NCI-H2227 (cell line): ENCODE measurements around the gene CARNS1.
"Not testable (repeated sequence)": the region's sequence is repeated elsewhere in the genome, so short reads cannot be mapped to it uniquely, and the experiment has no call there.

Experiments used
- DNase-seq: peaks from one replicate; lab custom pipeline; 2025; ENCODE audit not compliant: unreplicated experiment; lab: John Stamatoyannopoulos, UW

The CARNS1 gene

GRCh38 chr11:67396587-67397389, 18.7 kb upstream of the CARNS1 start:
- no peak for DNase-seq

GRCh38 chr11:67397536-67397935, 17.9 kb upstream of the CARNS1 start:
- no peak for DNase-seq

- no peak for DNase-seq
These were observed 17.4 kb upstream of the CARNS1 start for GRCh38 chr11:67397986-67398660.

- no peak for DNase-seq
These were observed 16.6 kb upstream of the CARNS1 start for GRCh38 chr11:67398661-67399563.

- DNase-seq: peak; percentile 49
These were observed 15.1 kb upstream of the CARNS1 start for GRCh38 chr11:67400251-67400941.

GRCh38 chr11:67400942-67401494, 14.5 kb upstream of the CARNS1 start:
- DNase-seq: no peak

GRCh38 chr11:67401495-67402191, 13.8 kb upstream of the CARNS1 start, which contains the start of gene PPP1CA:
Gene PPP1CA (minus strand): TSS chr11:67401858. CDS start chr11:67401782, 76 bp downstream.
- peak; percentile 92 for DNase-seq

GRCh38 chr11:67402192-67402839, 13.2 kb upstream of the CARNS1 start:
- DNase-seq: peak; percentile 66

- not testable (repeated sequence) for DNase-seq
These were observed 12.4 kb upstream of the CARNS1 start for GRCh38 chr11:67403085-67403484.

- no peak for DNase-seq
These were observed 10.8 kb upstream of the CARNS1 start for GRCh38 chr11:67404515-67405195.

- no peak for DNase-seq
These were observed 10.3 kb upstream of the CARNS1 start for GRCh38 chr11:67405196-67405567.

GRCh38 chr11:67405688-67406339, 9.7 kb upstream of the CARNS1 start:
- DNase-seq: no peak

GRCh38 chr11:67406420-67406968, 9.0 kb upstream of the CARNS1 start:
- no peak for DNase-seq

- no peak for DNase-seq
These were observed 8.3 kb upstream of the CARNS1 start for GRCh38 chr11:67406969-67407687.

GRCh38 chr11:67407688-67408163, 7.8 kb upstream of the CARNS1 start:
- no peak for DNase-seq

- no peak for DNase-seq
These were observed 6.9 kb upstream of the CARNS1 start for GRCh38 chr11:67408437-67409200.
